GM23338 (cell line): Measurements from ENCODE around the gene MAOB. TPM values are rescaled to one million over a fixed set of nuclear protein-coding genes. Genes with fewer than 3 reads are reported as not detected.

Experiments
- ATAC-seq: fragments of 200-7000 bp; cut with Tn5 transposase; 3 replicates; pipeline ENCODE4 v1.9.1; 2020
- DNase-seq: peaks from one replicate; pipeline ENCODE4 v3.0.0-alpha.2; 2015; ENCODE audit warnings: low spot score
- H2AFZ ChIP-seq: fragments of 200-600 bp; sonication (generic); 2 replicates; pipeline ENCODE4 v1.8.0; 2016; ENCODE audit warnings: antibody characterized with exemption, mild to moderate bottlenecking, moderate library complexity
- H3F3A ChIP-seq: fragments of 200-600 bp; sonication (generic); replicated peaks from 2 replicates; pipeline ENCODE4 v1.8.0; 2017; ENCODE audit warnings: antibody characterized with exemption, mixed run types, low read depth
- H3K27ac ChIP-seq: fragments of 200-600 bp; sonication (generic); 2 replicates; pipeline ENCODE4 v1.6.1; 2016; ENCODE audit warnings: low read depth
- H3K27me3 ChIP-seq: fragments of 200-600 bp; sonication (generic); 2 replicates; pipeline ENCODE4 v1.8.0; 2016; ENCODE audit warnings: mild to moderate bottlenecking, mixed run types, moderate library complexity; ENCODE audit not compliant: insufficient read depth
- H3K36me3 ChIP-seq: fragments of 200-600 bp; sonication (generic); 2 replicates; pipeline ENCODE4 v1.8.0; 2016; ENCODE audit warnings: mild to moderate bottlenecking; ENCODE audit not compliant: insufficient read depth
- H3K4me1 ChIP-seq: fragments of 200-600 bp; sonication (generic); 2 replicates; pipeline ENCODE4 v1.8.0; 2016; ENCODE audit warnings: mild to moderate bottlenecking, moderate library complexity; ENCODE audit not compliant: insufficient read depth
- H3K4me2 ChIP-seq: fragments of 200-600 bp; sonication (generic); 2 replicates; pipeline ENCODE4 v1.7.1; 2017; ENCODE audit warnings: mixed run types
- H3K4me3 ChIP-seq: fragments of 200-600 bp; sonication (generic); 2 replicates; pipeline ENCODE4 v1.6.1; 2016; ENCODE audit warnings: mixed run types
- H3K79me2 ChIP-seq: fragments of 200-600 bp; sonication (generic); replicated peaks from 2 replicates; pipeline ENCODE4 v1.8.0; 2017; ENCODE audit warnings: mild to moderate bottlenecking; ENCODE audit not compliant: insufficient read depth
- H3K9me2 ChIP-seq: fragments of 200-600 bp; sonication (generic); 2 replicates; pipeline ENCODE4 v1.8.0; 2017; ENCODE audit not compliant: insufficient read depth
- H4K20me1 ChIP-seq: fragments of 200-600 bp; sonication (generic); replicated peaks from 2 replicates; pipeline ENCODE4 v1.8.0; 2017; ENCODE audit warnings: mild to moderate bottlenecking; ENCODE audit not compliant: insufficient read depth
- H3K27ac Mint-ChIP-seq: 2 replicates; pipeline ENCODE4 v1.8.0; 2020; ENCODE audit warnings: inconsistent platforms, mild to moderate bottlenecking, moderate library complexity, mixed read lengths
- H3K27me3 Mint-ChIP-seq: 3 replicates; pipeline ENCODE4 v1.8.0; 2022; ENCODE audit warnings: low read depth, mild to moderate bottlenecking, moderate library complexity, mixed read lengths, inconsistent platforms; ENCODE audit not compliant: insufficient read depth, poor library complexity
- H3K36me3 Mint-ChIP-seq: 3 replicates; pipeline ENCODE4 v1.8.0; 2021; ENCODE audit warnings: low read depth, mild to moderate bottlenecking, inconsistent platforms, moderate library complexity, mixed read lengths
- H3K4me1 Mint-ChIP-seq: 3 replicates; pipeline ENCODE4 v1.8.0; 2020; ENCODE audit warnings: mild to moderate bottlenecking, inconsistent platforms, mixed read lengths
- H3K4me3 Mint-ChIP-seq: 3 replicates; pipeline ENCODE4 v1.8.0; 2021; ENCODE audit warnings: moderate library complexity, mild to moderate bottlenecking, inconsistent platforms, mixed read lengths
- H3K9me3 Mint-ChIP-seq: 3 replicates; pipeline ENCODE4 v1.8.0; 2020; ENCODE audit warnings: moderate library complexity, mild to moderate bottlenecking, inconsistent platforms, mixed read lengths
- CREB1 ChIP-seq: fragments of 250-450 bp; sonication (Bioruptor Pico); IDR thresholded peaks from 2 replicates; pipeline ENCODE4 v1.5.0; 2020; ENCODE audit warnings: low read depth, mild to moderate bottlenecking, moderate library complexity
- CTCF ChIP-seq, 2 experiments: fragments of 200-600 bp in 1 of 2; sonication (generic) in 1 of 2; conservative IDR thresholded peaks; 2 replicates each; pipeline versions ENCODE4 v1.5.1 to v1.6.1; 2016 to 2017; ENCODE audit warnings: antibody characterized with exemption in 2 of 2, low read depth in 2 of 2, mild to moderate bottlenecking in 2 of 2, moderate library complexity in 1 of 2
- ETS1 ChIP-seq: IDR thresholded peaks from 2 replicates; pipeline ENCODE4 v1.6.1; 2016; ENCODE audit warnings: antibody characterized with exemption
- EZH2 ChIP-seq: fragments of 200-600 bp; sonication (generic); IDR thresholded peaks from one replicate; pipeline ENCODE4 v1.8.0; 2017; ENCODE audit warnings: antibody characterized with exemption, mild to moderate bottlenecking, low read depth; ENCODE audit not compliant: unreplicated experiment
- EZH2phosphoT487 ChIP-seq: fragments of 200-600 bp; sonication (generic); IDR thresholded peaks from one replicate; pipeline ENCODE4 v1.8.1; 2018; ENCODE audit warnings: antibody characterized with exemption; ENCODE audit not compliant: unreplicated experiment
- JUNB ChIP-seq: IDR thresholded peaks from one replicate; pipeline ENCODE4 v1.6.1; 2016; ENCODE audit warnings: antibody characterized with exemption; ENCODE audit not compliant: unreplicated experiment
- NANOG ChIP-seq: IDR thresholded peaks from 2 replicates; pipeline ENCODE4 v1.6.1; 2016; ENCODE audit warnings: antibody characterized with exemption, borderline replicate concordance
- POLR2AphosphoS5 ChIP-seq: IDR thresholded peaks from 2 replicates; pipeline ENCODE4 v1.6.1; 2016; ENCODE audit warnings: antibody characterized with exemption, low read depth
- REST ChIP-seq: IDR thresholded peaks from one replicate; pipeline ENCODE4 v1.6.1; 2018; ENCODE audit warnings: antibody characterized with exemption; ENCODE audit not compliant: unreplicated experiment
- STAT1 ChIP-seq: IDR thresholded peaks from one replicate; pipeline ENCODE4 v1.6.1; 2016; ENCODE audit warnings: antibody characterized with exemption; ENCODE audit not compliant: unreplicated experiment
- ZNF331 ChIP-seq: fragments of 250-450 bp; sonication (Bioruptor Pico); IDR thresholded peaks from 2 replicates; pipeline ENCODE4 v1.5.0; 2020; ENCODE audit warnings: low read depth, mild to moderate bottlenecking, moderate library complexity
- polyA plus RNA-seq: library from polyadenylated mRNA; unstranded; fragments of >200 nt; fragmentation: Nextera tagmentation; extraction: Ambion mirVana; gene quantifications from 2 replicates; pipeline ENCODE4 v1.2.1, GENCODE V29; 2016
- total RNA-seq: library from RNA; depleted of rRNA; stranded (reverse); fragments of >200 nt; shearing (Covaris generic); gene quantifications from 2 replicates; pipeline ENCODE4 v1.2.3, GENCODE V29; 2014

The MAOB gene
- total and polyA plus RNA-seq, 2 experiments from 2014 or later = 1.0 to 1.3 TPM

GRCh38 chrX:43865791-43866190 is 16.5 kb downstream of the MAOB start:
- no peaks in the 10 kb centered on the region for H3K9me2 ChIP-seq
- TF ChIP-seq REST (no peak), EZH2phosphoT487 (no peak), EZH2 (no peak), NANOG (no peak), CREB1 (no peak), POLR2AphosphoS5 (no peak), ZNF331 (CRISPR knock-in tag) (no peak), ETS1 (no peak), JUNB (no peak), CTCF (conservative IDR thresholded peaks at IDR 0.05; ENCODE audit: low read depth in 2 of 2) (no peak), STAT1 (no peak)
- no peak overlapping the region for H3K27ac ChIP-seq
- no peaks in the 10 kb centered on the region for H3K4me1 ChIP-seq
- H3K4me2 ChIP-seq = no peak overlapping the region
- DNase-seq (no peak), ATAC-seq (no peak)
- no peaks in the 10 kb centered on the region for H3K4me1 Mint-ChIP-seq
- no peaks in the 10 kb centered on the region for H4K20me1 ChIP-seq
- no peak overlapping the region for H2AFZ ChIP-seq
- H3K36me3 ChIP-seq = no peaks in the 10 kb centered on the region
- no peak overlapping the region for H3K4me3 ChIP-seq
- H3K79me2 ChIP-seq = no peaks in the 10 kb centered on the region
- no peaks in the 10 kb centered on the region for H3K27me3 ChIP-seq
- no peaks in the 10 kb centered on the region for H3K27me3 Mint-ChIP-seq
- H3K27ac Mint-ChIP-seq = no peak overlapping the region; the same call in 1 of the 2 replicates
- H3K36me3 Mint-ChIP-seq = no peaks in the 10 kb centered on the region
- H3K9me3 Mint-ChIP-seq = no peaks in the 10 kb centered on the region
- H3K4me3 Mint-ChIP-seq = no peak overlapping the region
- H3F3A ChIP-seq = no peaks in the 10 kb centered on the region

GRCh38 chrX:43862434-43862833 is 19.8 kb downstream of the MAOB start:
- Histone ChIP-seq H3K9me2 (no peaks in the 10 kb centered on the region), H3K36me3 (no peaks in the 10 kb centered on the region), H3K27me3 (no peaks in the 10 kb centered on the region), H3K4me1 (no peaks in the 10 kb centered on the region), H3K4me2 (no peak overlapping the region), H3K4me3 (no peak overlapping the region), H3F3A (no peaks in the 10 kb centered on the region), H4K20me1 (no peaks in the 10 kb centered on the region), H3K27ac (no peak overlapping the region), H3K79me2 (no peaks in the 10 kb centered on the region), H2AFZ (no peak overlapping the region)
- no peak for ATAC-seq
- DNase-seq = no peak
- H3K36me3 Mint-ChIP-seq = no peaks in the 10 kb centered on the region
- H3K27ac Mint-ChIP-seq = no peak overlapping the region
- H3K4me3 Mint-ChIP-seq = no peak overlapping the region
- no peaks in the 10 kb centered on the region for H3K9me3 Mint-ChIP-seq
- no peaks in the 10 kb centered on the region for H3K4me1 Mint-ChIP-seq
- H3K27me3 Mint-ChIP-seq = peaks cover under 1% of the 10 kb centered on the region
- TF ChIP-seq JUNB (no peak), STAT1 (no peak), CTCF (conservative IDR thresholded peaks at IDR 0.05; ENCODE audit: low read depth in 2 of 2) (no peak), EZH2 (no peak), POLR2AphosphoS5 (no peak)
